ENCODE data around the gene FERMT3.

GRCh38 chr11:64232182-64232966, 25.9 kb downstream of the FERMT3 start:
- no peak for TF ChIP-seq MAX (IDR thresholded peaks at IDR 0.05)
- TF ChIP-seq, protein P1, sequence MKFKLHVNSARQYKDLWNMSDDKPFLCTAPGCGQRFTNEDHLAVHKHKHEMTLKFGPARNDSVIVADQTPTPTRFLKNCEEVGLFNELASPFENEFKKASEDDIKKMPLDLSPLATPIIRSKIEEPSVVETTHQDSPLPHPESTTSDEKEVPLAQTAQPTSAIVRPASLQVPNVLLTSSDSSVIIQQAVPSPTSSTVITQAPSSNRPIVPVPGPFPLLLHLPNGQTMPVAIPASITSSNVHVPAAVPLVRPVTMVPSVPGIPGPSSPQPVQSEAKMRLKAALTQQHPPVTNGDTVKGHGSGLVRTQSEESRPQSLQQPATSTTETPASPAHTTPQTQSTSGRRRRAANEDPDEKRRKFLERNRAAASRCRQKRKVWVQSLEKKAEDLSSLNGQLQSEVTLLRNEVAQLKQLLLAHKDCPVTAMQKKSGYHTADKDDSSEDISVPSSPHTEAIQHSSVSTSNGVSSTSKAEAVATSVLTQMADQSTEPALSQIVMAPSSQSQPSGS (CRISPR knock-in tag; IDR thresholded peaks at IDR 0.05): no peak
- TF ChIP-seq ZNF256 (CRISPR knock-in tag; conservative IDR thresholded peaks at IDR 0.05): no peak
- TF ChIP-seq CTCF (CRISPR knock-in tag; IDR thresholded peaks at IDR 0.05): no peak
- TF ChIP-seq RAD21 (CRISPR knock-in tag; IDR thresholded peaks at IDR 0.05): no peak
